ENCODE results near the gene CCDC33.
"Not testable (repeated sequence)": the region's sequence is repeated elsewhere in the genome, so short reads cannot be mapped to it uniquely, and the experiment has no call there.

CCDC33 gene

DNA sequence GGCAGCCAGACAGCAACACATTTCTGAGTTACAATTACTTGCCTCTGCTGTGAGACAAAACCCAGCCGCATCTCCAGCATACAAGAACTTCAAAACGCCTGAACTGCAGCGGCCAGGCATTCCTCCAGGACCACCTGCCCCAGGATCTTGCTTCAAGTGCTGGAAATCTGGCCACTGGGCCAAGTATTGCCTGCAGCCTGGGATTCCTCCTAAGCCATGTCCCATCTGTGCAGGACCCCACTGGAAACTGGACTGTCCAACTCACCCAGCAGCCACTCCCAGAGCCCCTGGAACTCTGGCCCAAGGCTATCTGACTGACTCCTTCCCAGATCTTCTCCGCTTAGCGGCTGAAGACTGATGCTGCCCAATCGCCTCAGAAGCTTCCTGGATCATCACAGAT lies 119.9 kb downstream of the CCDC33 start:
- H2AFZ ChIP-seq (ENCODE audit: low read length); H4K91ac ChIP-seq (ENCODE audit: low read depth, low read length, poor library complexity); H3K23ac ChIP-seq (ENCODE audit: low read depth, low read length, poor library complexity); H2BK120ac ChIP-seq (ENCODE audit: low read depth, low read length); H3K79me1 ChIP-seq (ENCODE audit: low read depth, low read length); H3K9me3 ChIP-seq (replicated peaks in 1 of 2; ENCODE audit: control insufficient read depth in 2 of 2, insufficient read depth in 1 of 2, low read depth in 1 of 2, low read length in 2 of 2); H2BK15ac ChIP-seq (ENCODE audit: low read length); H3K4me2 ChIP-seq (ENCODE audit: insufficient read depth, low read length, poor library complexity, severe bottlenecking); H3K9ac ChIP-seq (ENCODE audit: low read depth, low read length, poor library complexity); H3K14ac ChIP-seq (ENCODE audit: low read length); H3K4ac ChIP-seq (ENCODE audit: low read length); H2BK5ac ChIP-seq (ENCODE audit: low read length); DNase-seq (ENCODE audit: low spot score); H2BK12ac ChIP-seq (ENCODE audit: low read length); H4K8ac ChIP-seq (ENCODE audit: low read depth, low read length); H3K36me3 ChIP-seq (replicated peaks in 1 of 2; ENCODE audit: control insufficient read depth in 2 of 2, insufficient read depth in 2 of 2, low read length in 2 of 2); H3K18ac ChIP-seq (ENCODE audit: low read length); H3K4me1 ChIP-seq (ENCODE audit: control insufficient read depth in 2 of 2, insufficient read depth in 1 of 2, low read depth in 1 of 2, low read length in 2 of 2); H2AK5ac ChIP-seq (ENCODE audit: low read depth, low read length); H3K27ac ChIP-seq (replicated peaks; ENCODE audit: low read length); H3K4me3 ChIP-seq (ENCODE audit: low read length in 2 of 2): not testable (repeated sequence)
- WGBS, 2 donors (ENCODE audit: extremely low coverage in 2 of 2, insufficient read length in 2 of 2, insufficient replicate concordance in 1 of 2) = no CpG with 5 or more reads among the region's 6 CpGs
- peaks cover 0 to 33% (median 0%) of the 10 kb centered on the region in 3 experiments for H3K27me3 ChIP-seq (ENCODE audit: control insufficient read depth in 3 of 3, insufficient read depth in 3 of 3, low read depth in 1 of 3, low read length in 3 of 3)

DNA sequence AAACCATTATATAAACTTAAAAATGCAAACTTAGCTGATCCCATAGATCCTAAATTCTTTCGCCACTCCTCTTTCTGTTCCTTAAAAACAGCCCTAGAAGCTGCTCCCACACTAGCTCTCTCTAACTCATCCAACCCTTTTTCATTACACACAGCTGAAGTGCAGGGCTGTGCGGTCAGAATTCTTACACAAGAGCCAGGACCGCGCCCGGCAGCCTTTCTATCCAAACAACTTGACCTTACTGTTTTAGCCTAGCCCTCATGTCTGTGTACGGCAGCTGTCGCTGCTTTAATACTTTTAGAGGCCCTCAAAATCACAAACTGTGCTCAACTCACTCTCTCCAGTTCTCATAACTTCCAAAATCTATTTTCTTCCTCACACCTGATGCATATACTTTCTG lies 121.4 kb downstream of the CCDC33 start:
- not testable (repeated sequence) for H3K4me1 ChIP-seq (ENCODE audit: control insufficient read depth in 2 of 2, insufficient read depth in 1 of 2, low read depth in 1 of 2, low read length in 2 of 2); H3K27ac ChIP-seq (replicated peaks; ENCODE audit: low read length); H2AK5ac ChIP-seq (ENCODE audit: low read depth, low read length); DNase-seq (ENCODE audit: low spot score); H2AFZ ChIP-seq (ENCODE audit: low read length); H3K4me3 ChIP-seq (ENCODE audit: low read length in 2 of 2); H2BK12ac ChIP-seq (ENCODE audit: low read length); H3K36me3 ChIP-seq (replicated peaks in 1 of 2; ENCODE audit: control insufficient read depth in 2 of 2, insufficient read depth in 2 of 2, low read length in 2 of 2); H2BK5ac ChIP-seq (ENCODE audit: low read length); H3K4me2 ChIP-seq (ENCODE audit: insufficient read depth, low read length, poor library complexity, severe bottlenecking); H3K9ac ChIP-seq (ENCODE audit: low read depth, low read length, poor library complexity); H3K23ac ChIP-seq (ENCODE audit: low read depth, low read length, poor library complexity); H3K9me3 ChIP-seq (replicated peaks in 1 of 2; ENCODE audit: control insufficient read depth in 2 of 2, insufficient read depth in 1 of 2, low read depth in 1 of 2, low read length in 2 of 2); H4K8ac ChIP-seq (ENCODE audit: low read depth, low read length); H2BK15ac ChIP-seq (ENCODE audit: low read length); H3K4ac ChIP-seq (ENCODE audit: low read length); H3K18ac ChIP-seq (ENCODE audit: low read length); H3K79me1 ChIP-seq (ENCODE audit: low read depth, low read length); H2BK120ac ChIP-seq (ENCODE audit: low read depth, low read length); H4K91ac ChIP-seq (ENCODE audit: low read depth, low read length, poor library complexity); H3K14ac ChIP-seq (ENCODE audit: low read length)
- peaks cover 0 to 42% (median 0%) of the 10 kb centered on the region in 3 experiments for H3K27me3 ChIP-seq (ENCODE audit: control insufficient read depth in 3 of 3, insufficient read depth in 3 of 3, low read depth in 1 of 3, low read length in 3 of 3)
- no CpG with 5 or more reads among the region's 7 CpGs for WGBS, 2 donors (ENCODE audit: extremely low coverage in 2 of 2, insufficient read length in 2 of 2, insufficient replicate concordance in 1 of 2)

DNA sequence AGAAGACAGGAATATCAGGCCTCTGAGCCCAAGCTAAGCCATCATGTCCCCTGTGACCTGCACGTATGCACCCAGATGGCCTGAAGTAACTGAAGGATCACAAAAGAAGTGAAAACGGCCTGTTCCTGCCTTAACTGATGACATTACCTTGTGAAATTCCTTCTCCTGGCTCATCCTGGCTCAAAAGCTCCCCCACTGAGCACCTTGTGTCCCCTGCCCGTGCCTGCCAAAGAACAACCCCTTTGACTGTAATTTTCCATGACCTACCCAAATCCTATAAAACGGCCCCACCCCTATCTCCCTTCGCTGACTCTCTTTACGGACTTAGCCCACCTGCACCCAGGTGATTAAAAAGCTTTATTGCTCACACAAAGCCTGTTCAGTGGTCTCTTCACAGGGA lies 123.2 kb downstream of the CCDC33 start:
- H4K91ac ChIP-seq (ENCODE audit: low read depth, low read length, poor library complexity); H2BK15ac ChIP-seq (ENCODE audit: low read length); H3K23ac ChIP-seq (ENCODE audit: low read depth, low read length, poor library complexity); H2AFZ ChIP-seq (ENCODE audit: low read length); H3K18ac ChIP-seq (ENCODE audit: low read length); H3K9ac ChIP-seq (ENCODE audit: low read depth, low read length, poor library complexity); H2BK5ac ChIP-seq (ENCODE audit: low read length); H3K9me3 ChIP-seq (replicated peaks in 1 of 2; ENCODE audit: control insufficient read depth in 2 of 2, insufficient read depth in 1 of 2, low read depth in 1 of 2, low read length in 2 of 2); DNase-seq (ENCODE audit: low spot score); H3K4me1 ChIP-seq (ENCODE audit: control insufficient read depth in 2 of 2, insufficient read depth in 1 of 2, low read depth in 1 of 2, low read length in 2 of 2); H3K36me3 ChIP-seq (replicated peaks in 1 of 2; ENCODE audit: control insufficient read depth in 2 of 2, insufficient read depth in 2 of 2, low read length in 2 of 2); H2BK12ac ChIP-seq (ENCODE audit: low read length); H3K4me2 ChIP-seq (ENCODE audit: insufficient read depth, low read length, poor library complexity, severe bottlenecking); H3K27ac ChIP-seq (replicated peaks; ENCODE audit: low read length); H4K8ac ChIP-seq (ENCODE audit: low read depth, low read length); H3K79me1 ChIP-seq (ENCODE audit: low read depth, low read length); H3K4me3 ChIP-seq (ENCODE audit: low read length in 2 of 2); H3K14ac ChIP-seq (ENCODE audit: low read length); H3K4ac ChIP-seq (ENCODE audit: low read length); H2AK5ac ChIP-seq (ENCODE audit: low read depth, low read length); H2BK120ac ChIP-seq (ENCODE audit: low read depth, low read length): not testable (repeated sequence)
- WGBS, 2 donors (ENCODE audit: extremely low coverage in 2 of 2, insufficient read length in 2 of 2, insufficient replicate concordance in 1 of 2) = no CpG with 5 or more reads among the region's 6 CpGs
- peaks cover 0 to 59% (median 1%) of the 10 kb centered on the region in 3 experiments for H3K27me3 ChIP-seq (ENCODE audit: control insufficient read depth in 3 of 3, insufficient read depth in 3 of 3, low read depth in 1 of 3, low read length in 3 of 3)

DNA sequence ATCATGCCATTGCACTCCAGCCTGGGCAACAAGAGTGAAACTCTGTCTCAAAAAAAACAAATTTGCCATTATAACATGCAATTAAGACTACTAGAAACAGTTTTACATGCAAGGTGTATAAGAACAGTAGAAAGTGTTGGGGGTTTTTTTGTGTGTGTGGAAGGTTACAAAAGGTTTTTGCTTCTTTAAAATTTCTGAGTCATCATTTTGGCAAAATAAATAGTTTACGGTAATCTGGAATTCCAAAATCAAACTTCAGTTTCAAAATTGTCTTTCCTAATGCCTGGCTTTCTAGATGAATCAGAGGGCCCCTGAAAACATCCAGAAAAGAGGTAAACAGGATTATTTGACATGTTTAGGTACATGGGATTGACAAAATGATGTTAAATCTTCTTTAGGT lies 124.7 kb downstream of the CCDC33 start:
- H3K9me3 ChIP-seq (replicated peaks in 1 of 2; ENCODE audit: control insufficient read depth in 2 of 2, insufficient read depth in 1 of 2, low read depth in 1 of 2, low read length in 2 of 2); H3K27ac ChIP-seq (replicated peaks; ENCODE audit: low read length); H3K14ac ChIP-seq (ENCODE audit: low read length); H3K9ac ChIP-seq (ENCODE audit: low read depth, low read length, poor library complexity); H4K91ac ChIP-seq (ENCODE audit: low read depth, low read length, poor library complexity); H2BK15ac ChIP-seq (ENCODE audit: low read length); H2AK5ac ChIP-seq (ENCODE audit: low read depth, low read length); H3K18ac ChIP-seq (ENCODE audit: low read length); H3K79me1 ChIP-seq (ENCODE audit: low read depth, low read length); H3K4me1 ChIP-seq (ENCODE audit: control insufficient read depth in 2 of 2, insufficient read depth in 1 of 2, low read depth in 1 of 2, low read length in 2 of 2); H2BK120ac ChIP-seq (ENCODE audit: low read depth, low read length); H3K4me2 ChIP-seq (ENCODE audit: insufficient read depth, low read length, poor library complexity, severe bottlenecking); H2BK5ac ChIP-seq (ENCODE audit: low read length); H3K23ac ChIP-seq (ENCODE audit: low read depth, low read length, poor library complexity); H3K4ac ChIP-seq (ENCODE audit: low read length); H3K4me3 ChIP-seq (ENCODE audit: low read length in 2 of 2); H3K36me3 ChIP-seq (replicated peaks in 1 of 2; ENCODE audit: control insufficient read depth in 2 of 2, insufficient read depth in 2 of 2, low read length in 2 of 2); H2AFZ ChIP-seq (ENCODE audit: low read length); H4K8ac ChIP-seq (ENCODE audit: low read depth, low read length); H2BK12ac ChIP-seq (ENCODE audit: low read length); DNase-seq (ENCODE audit: low spot score): not testable (repeated sequence)
- peaks cover 0 to 73% (median 12%) of the 10 kb centered on the region in 3 experiments for H3K27me3 ChIP-seq (ENCODE audit: control insufficient read depth in 3 of 3, insufficient read depth in 3 of 3, low read depth in 1 of 3, low read length in 3 of 3)
- no CpG with 5 or more reads among the region's 1 CpG for WGBS, 2 donors (ENCODE audit: extremely low coverage in 2 of 2, insufficient read length in 2 of 2, insufficient replicate concordance in 1 of 2)
